RWPE2 (cell line): ENCODE data around the gene RXFP2.

ENCODE experiments used
- ATAC-seq: fragments of 200-7000 bp; cut with Tn5 transposase; 3 replicates; pipeline ENCODE4 v1.9.1; 2021; ENCODE audit warnings: low read depth
- DNase-seq: peaks from one replicate; pipeline ENCODE4 v3.0.0-alpha.2; 2020; ENCODE audit warnings: low spot score
- H3K27ac ChIP-seq: fragments of 450-650 bp; 2 replicates; pipeline ENCODE4 v1.5.1; 2017; ENCODE audit warnings: mild to moderate bottlenecking; ENCODE audit not compliant: poor library complexity, severe bottlenecking
- H3K27me3 ChIP-seq: fragments of 250-450 bp; sonication (Bioruptor Pico); 2 replicates; pipeline ENCODE4 v1.5.1; 2021; ENCODE audit warnings: mild to moderate bottlenecking, moderate library complexity; ENCODE audit not compliant: insufficient read depth, poor library complexity, severe bottlenecking
- H3K36me3 ChIP-seq: fragments of 250-450 bp; sonication (Bioruptor Pico); 2 replicates; pipeline ENCODE4 v1.5.1; 2020; ENCODE audit warnings: low read depth, mild to moderate bottlenecking, moderate library complexity
- H3K4me1 ChIP-seq: fragments of 250-450 bp; sonication (Bioruptor Pico); 2 replicates; pipeline ENCODE4 v1.5.1; 2021; ENCODE audit warnings: mild to moderate bottlenecking, moderate library complexity; ENCODE audit not compliant: insufficient read depth, poor library complexity, severe bottlenecking
- H3K4me3 ChIP-seq: fragments of 250-450 bp; sonication (Bioruptor Pico); 2 replicates; pipeline ENCODE4 v1.5.1; 2021; ENCODE audit warnings: mild to moderate bottlenecking, moderate library complexity; ENCODE audit not compliant: severe bottlenecking
- H3K9me3 ChIP-seq: fragments of 250-450 bp; sonication (Bioruptor Pico); 2 replicates; pipeline ENCODE4 v1.5.1; 2021; ENCODE audit warnings: mild to moderate bottlenecking, moderate library complexity; ENCODE audit not compliant: severe bottlenecking
- CTCF ChIP-seq: fragments of 450-650 bp; IDR thresholded peaks from one replicate; pipeline ENCODE4 v1.5.1; 2017; ENCODE audit warnings: mild to moderate bottlenecking, moderate library complexity; ENCODE audit not compliant: poor library complexity, severe bottlenecking

The RXFP2 gene

GRCh38 chr13:31851216-31851615 is 111.9 kb downstream of the RXFP2 start:
- no peaks in the 10 kb centered on the region for H3K9me3 ChIP-seq
- no peak overlapping the region for H3K27ac ChIP-seq
- peaks cover 2% of the 10 kb centered on the region for H3K27me3 ChIP-seq
- no peak for ATAC-seq
- DNase-seq: no peak
- no peaks in the 10 kb centered on the region for H3K36me3 ChIP-seq
- no peak overlapping the region for H3K4me3 ChIP-seq
- TF ChIP-seq CTCF: no peak
- no peaks in the 10 kb centered on the region for H3K4me1 ChIP-seq
